H9 (cell line): ENCODE data around the gene TM9SF2. TPM values are rescaled to one million over a fixed set of nuclear protein-coding genes. Genes with fewer than 3 reads are reported as not detected.

Experiments
- DNase-seq: peaks from one replicate; pipeline ENCODE4 v3.0.0-alpha.2; 2017
- H2AFZ ChIP-seq: one replicate; pipeline ENCODE4 v1.6.1; 2013; ENCODE audit warnings: mild to moderate bottlenecking, low read length, control low read depth, moderate library complexity
- H2AK5ac ChIP-seq: 2 replicates; pipeline ENCODE4 v1.6.1; 2013; ENCODE audit warnings: low read length, control low read depth, mixed read lengths; ENCODE audit not compliant: insufficient read length
- H2BK120ac ChIP-seq: one replicate; pipeline ENCODE4 v1.6.1; 2013; ENCODE audit warnings: low read depth, mild to moderate bottlenecking, low read length, control low read depth, inconsistent platforms; ENCODE audit not compliant: poor library complexity, severe bottlenecking
- H2BK12ac ChIP-seq: 2 replicates; pipeline ENCODE4 v1.6.1; 2013; ENCODE audit warnings: low read length, control low read depth, mixed read lengths, low read depth; ENCODE audit not compliant: insufficient read length
- H2BK15ac ChIP-seq: 2 replicates; pipeline ENCODE4 v1.6.1; 2013; ENCODE audit warnings: low read depth, low read length, control low read depth
- H2BK20ac ChIP-seq: one replicate; pipeline ENCODE4 v1.6.1; 2013; ENCODE audit warnings: low read depth, mild to moderate bottlenecking, low read length, control low read depth, inconsistent platforms; ENCODE audit not compliant: poor library complexity, severe bottlenecking
- H2BK5ac ChIP-seq: 2 replicates; pipeline ENCODE4 v1.6.1; 2013; ENCODE audit warnings: low read length, control low read depth, mixed read lengths; ENCODE audit not compliant: insufficient read length
- H3K14ac ChIP-seq: 2 replicates; pipeline ENCODE4 v1.6.1; 2013; ENCODE audit warnings: low read length, control low read depth; ENCODE audit not compliant: insufficient read depth
- H3K18ac ChIP-seq: 2 replicates; pipeline ENCODE4 v1.6.1; 2013; ENCODE audit warnings: low read depth, mild to moderate bottlenecking, mixed read lengths, low read length, control low read depth; ENCODE audit not compliant: insufficient read length
- H3K23ac ChIP-seq: 2 replicates; pipeline ENCODE4 v1.6.1; 2013; ENCODE audit warnings: low read length, control low read depth, mixed read lengths, low read depth; ENCODE audit not compliant: insufficient read length
- H3K23me2 ChIP-seq: 2 replicates; pipeline ENCODE4 v1.6.1; 2013; ENCODE audit warnings: low read depth, mild to moderate bottlenecking, mixed read lengths, low read length, control low read depth; ENCODE audit not compliant: insufficient read length, poor library complexity, severe bottlenecking
- H3K27ac ChIP-seq: 2 replicates; pipeline ENCODE4 v1.5.1; 2013; ENCODE audit warnings: low read length, control low read depth, mixed read lengths, low read depth; ENCODE audit not compliant: insufficient read length
- H3K27me3 ChIP-seq: 2 replicates; pipeline ENCODE4 v1.6.1; 2013; ENCODE audit warnings: low read length, control low read depth, inconsistent platforms; ENCODE audit not compliant: insufficient read depth
- H3K4ac ChIP-seq: 2 replicates; pipeline ENCODE4 v1.6.1; 2013; ENCODE audit warnings: low read depth, mild to moderate bottlenecking, control low read depth, inconsistent platforms, low read length, moderate library complexity
- H3K4me1 ChIP-seq: 2 replicates; pipeline ENCODE4 v1.6.1; 2013; ENCODE audit warnings: low read length, control low read depth, inconsistent platforms; ENCODE audit not compliant: insufficient read depth
- H3K4me2 ChIP-seq: 2 replicates; pipeline ENCODE4 v1.6.1; 2013; ENCODE audit warnings: low read length, control low read depth, mixed read lengths; ENCODE audit not compliant: insufficient read length, insufficient read depth
- H3K56ac ChIP-seq: 2 replicates; pipeline ENCODE4 v1.6.1; 2013; ENCODE audit warnings: low read depth, mild to moderate bottlenecking, mixed read lengths, low read length, control low read depth; ENCODE audit not compliant: insufficient read length
- H3K79me1 ChIP-seq: 2 replicates; pipeline ENCODE4 v1.6.1; 2013; ENCODE audit warnings: low read depth, mild to moderate bottlenecking, moderate library complexity, low read length, control low read depth, inconsistent platforms; ENCODE audit not compliant: insufficient read depth, poor library complexity, severe bottlenecking
- H3K79me2 ChIP-seq: 2 replicates; pipeline ENCODE4 v1.6.1; 2013; ENCODE audit warnings: low read length, control low read depth, inconsistent platforms; ENCODE audit not compliant: insufficient read depth
- H3K9ac ChIP-seq: 2 replicates; pipeline ENCODE4 v1.6.1; 2013; ENCODE audit warnings: low read length, control low read depth, mixed read lengths; ENCODE audit not compliant: insufficient read length; ENCODE audit errors: extremely low read depth
- H3K9me3 ChIP-seq: one replicate; pipeline ENCODE4 v1.6.1; 2013; ENCODE audit warnings: low read depth, low read length, inconsistent platforms; ENCODE audit not compliant: control insufficient read depth
- H3T11ph ChIP-seq: one replicate; pipeline ENCODE4 v1.6.1; 2013; ENCODE audit warnings: mild to moderate bottlenecking, low read length, control low read depth, inconsistent platforms
- H4K20me1 ChIP-seq: one replicate; pipeline ENCODE4 v1.6.1; 2013; ENCODE audit not compliant: control insufficient read depth, insufficient read length, insufficient read depth
- H4K5ac ChIP-seq: 2 replicates; pipeline ENCODE4 v1.6.1; 2013; ENCODE audit warnings: low read depth, mild to moderate bottlenecking, mixed read lengths, low read length, control low read depth; ENCODE audit not compliant: insufficient read length
- H4K8ac ChIP-seq: replicated peaks from 2 replicates; pipeline ENCODE4 v1.6.1; 2013; ENCODE audit warnings: low read length, control low read depth, mixed read lengths, low read depth; ENCODE audit not compliant: insufficient read length
- H4K91ac ChIP-seq: 2 replicates; pipeline ENCODE4 v1.6.1; 2013; ENCODE audit warnings: low read depth, mild to moderate bottlenecking, moderate library complexity, mixed read lengths, low read length, control low read depth; ENCODE audit not compliant: insufficient read length
- H3K27ac Mint-ChIP-seq, 3 experiments: 2 replicates in 2 of 3; 3 replicates in 1 of 3; pipeline ENCODE4 v1.8.0; 2020 to 2021; ENCODE audit warnings: mixed read lengths in 3 of 3, mild to moderate bottlenecking in 1 of 3, moderate library complexity in 1 of 3
- H3K27me3 Mint-ChIP-seq: 2 replicates; pipeline ENCODE4 v1.8.0; 2021; ENCODE audit warnings: low read depth, mild to moderate bottlenecking, moderate library complexity, mixed read lengths
- H3K36me3 Mint-ChIP-seq, 3 experiments: 2 replicates in 2 of 3; 3 replicates in 1 of 3; pipeline ENCODE4 v1.8.0; 2020 to 2021; ENCODE audit warnings: low read depth in 3 of 3, mixed read lengths in 3 of 3; ENCODE audit not compliant: insufficient read depth in 1 of 3
- H3K4me1 Mint-ChIP-seq, 2 experiments: 2 replicates each; pipeline ENCODE4 v1.8.0; 2020; ENCODE audit warnings: mixed read lengths in 2 of 2
- H3K4me3 Mint-ChIP-seq, 2 experiments: 2 replicates in 1 of 2; 3 replicates in 1 of 2; pipeline ENCODE4 v1.8.0; 2020 to 2021; ENCODE audit warnings: mild to moderate bottlenecking in 2 of 2, mixed read lengths in 2 of 2, moderate library complexity in 1 of 2
- H3K9me3 Mint-ChIP-seq, 2 experiments: 2 replicates in 1 of 2; 3 replicates in 1 of 2; pipeline ENCODE4 v1.8.0; 2020; ENCODE audit warnings: mild to moderate bottlenecking in 2 of 2, mixed read lengths in 2 of 2, moderate library complexity in 1 of 2
- CTCF ChIP-seq: fragments of 200-600 bp; sonication (generic); conservative IDR thresholded peaks from 3 replicates; pipeline ENCODE4 v1.8.0; 2021; ENCODE audit warnings: antibody characterized with exemption, mild to moderate bottlenecking
- WGBS: extraction: QIAGEN DNeasy Blood & Tissue Kit; methylation state at CpG from one replicate; pipeline ENCODE4 v1.1.7; 2013; ENCODE audit warnings: missing lambda C conversion rate, low lambda C conversion rate, mixed read lengths; ENCODE audit not compliant: insufficient read length; ENCODE audit errors: extremely low coverage; 5-methylcytosine and 5-hydroxymethylcytosine counted together
- total RNA-seq: library from RNA; stranded (reverse); gene quantifications from 2 replicates; pipeline ENCODE4 v1.2.1, GENCODE V29; 2021

Gene TM9SF2
- total RNA-seq, 1 experiment from 2014 or later, result 86.1 TPM

GRCh38 chr13:99481366-99481765 lies 19.9 kb upstream of the TM9SF2 start:
- H3K79me2 ChIP-seq, result no peaks in the 10 kb centered on the region
- no peak overlapping the region for H3K4me3 Mint-ChIP-seq
- no peak overlapping the region for H3K14ac ChIP-seq
- H3K4me2 ChIP-seq, result no peak overlapping the region
- no peak overlapping the region for H3K27ac Mint-ChIP-seq
- no peak overlapping the region for H2BK15ac ChIP-seq
- H2BK20ac ChIP-seq, result no peak overlapping the region
- no peaks in the 10 kb centered on the region for H3K23me2 ChIP-seq
- no peak overlapping the region for H2AK5ac ChIP-seq
- no peaks in the 10 kb centered on the region for H3K27me3 ChIP-seq
- H3T11ph ChIP-seq, result no peak overlapping the region
- no peaks in the 10 kb centered on the region; the same call in 1 of the 2 replicates for H3K27me3 Mint-ChIP-seq
- H4K8ac ChIP-seq, result no peak overlapping the region
- peaks cover 0 to 7% of the 10 kb centered on the region in 2 experiments; a peak in 2 of 5 replicates for H3K9me3 Mint-ChIP-seq
- peaks cover 4% of the 10 kb centered on the region for H4K20me1 ChIP-seq
- no peak overlapping the region for H3K56ac ChIP-seq
- no peak overlapping the region for H4K5ac ChIP-seq
- WGBS, result no CpG with 5 or more reads among the region's 4 CpGs
- H3K4ac ChIP-seq, result no peak overlapping the region
- H3K36me3 Mint-ChIP-seq, result no peaks in the 10 kb centered on the region
- no peak for TF ChIP-seq CTCF
- H3K27ac ChIP-seq, result no peak overlapping the region
- no peak for DNase-seq
- H3K9ac ChIP-seq, result no peak overlapping the region
- H3K79me1 ChIP-seq, result no peaks in the 10 kb centered on the region
- no peak overlapping the region for H2AFZ ChIP-seq
- H3K23ac ChIP-seq, result no peak overlapping the region
- H3K18ac ChIP-seq, result no peak overlapping the region
- no peak overlapping the region for H4K91ac ChIP-seq
- no peak overlapping the region for H2BK12ac ChIP-seq
- H2BK5ac ChIP-seq, result no peak overlapping the region
- no peak overlapping the region for H2BK120ac ChIP-seq
- no peaks in the 10 kb centered on the region for H3K9me3 ChIP-seq
- H3K4me1 ChIP-seq, result peaks cover 6% of the 10 kb centered on the region; the same call in 1 of the 2 replicates
- peaks cover 5 to 13% of the 10 kb centered on the region in 2 experiments for H3K4me1 Mint-ChIP-seq
